Measurements from ENCODE around the gene KDSR. TPM values are rescaled to one million over a fixed set of nuclear protein-coding genes. Genes with fewer than 3 reads are reported as not detected.

The KDSR gene
- total RNA-seq, 1 donor from 2014 or later: 17.7 TPM

DNA sequence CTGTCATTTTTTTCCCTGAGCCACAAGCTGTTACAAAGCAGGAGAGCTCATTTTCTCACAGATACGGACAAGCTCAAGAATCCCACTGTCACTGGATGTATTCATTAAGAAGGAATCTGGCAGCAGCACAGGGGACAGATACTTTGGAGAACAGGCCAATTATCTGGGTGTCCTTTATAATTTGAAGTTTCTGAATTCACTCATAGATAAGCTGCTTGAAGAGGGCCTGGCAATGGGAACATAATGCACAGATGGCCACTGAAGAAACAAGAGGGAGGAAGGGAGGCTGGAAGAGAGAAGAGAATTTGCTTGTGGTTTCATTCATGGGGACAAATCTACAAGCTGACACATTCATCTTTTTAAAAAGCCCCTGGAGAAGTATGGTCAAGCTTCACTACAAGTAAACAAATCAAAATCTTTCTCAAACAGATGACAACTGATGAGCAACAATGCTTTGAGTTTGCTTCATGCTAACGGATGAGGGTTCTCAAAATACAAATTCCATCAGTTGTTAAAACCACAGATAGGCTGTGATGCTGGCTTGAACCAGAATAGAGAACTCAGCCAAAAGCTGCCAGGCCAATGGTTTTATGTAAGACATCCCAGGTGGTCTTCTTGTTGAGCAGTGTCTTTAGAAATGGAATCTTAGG is 59.3 kb downstream of the KDSR start:
- DNase-seq (ENCODE audit: low read depth in 2 of 2): no peak

DNA sequence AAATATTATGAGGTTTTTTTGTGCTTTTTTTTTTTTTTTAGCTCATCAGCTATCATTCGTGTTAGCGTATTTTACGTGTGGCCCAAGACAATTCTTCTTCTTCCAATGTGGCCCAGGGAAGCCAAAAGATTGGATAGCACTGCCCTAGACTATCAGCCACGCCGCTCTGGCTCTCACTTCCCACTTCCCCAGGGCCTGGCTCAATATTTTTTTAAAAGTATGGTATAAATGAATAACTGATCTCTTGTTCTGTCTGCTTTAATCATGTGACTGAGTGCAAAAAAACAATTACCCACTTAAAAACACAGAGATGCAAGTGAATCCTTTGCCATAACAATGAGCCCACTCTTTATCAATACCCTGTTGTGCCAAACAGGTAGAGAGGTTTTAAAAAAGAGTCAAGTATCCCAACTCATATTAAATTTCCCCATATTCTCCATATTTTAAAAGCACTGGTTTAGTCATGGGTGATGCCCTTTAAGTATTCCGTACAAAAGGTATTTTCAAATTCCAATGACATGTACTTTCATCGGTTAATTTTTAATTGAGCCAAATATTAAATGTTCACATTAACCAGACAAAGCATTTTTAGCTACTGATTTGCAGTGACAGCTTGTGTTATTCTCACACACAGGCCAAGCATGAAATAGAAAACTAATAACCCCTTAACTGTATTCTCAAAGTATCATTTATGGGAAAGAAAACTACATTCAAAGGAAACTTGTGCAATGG is 60.0 kb downstream of the KDSR start:
- DNase-seq (ENCODE audit: low read depth in 2 of 2): no peak

DNA sequence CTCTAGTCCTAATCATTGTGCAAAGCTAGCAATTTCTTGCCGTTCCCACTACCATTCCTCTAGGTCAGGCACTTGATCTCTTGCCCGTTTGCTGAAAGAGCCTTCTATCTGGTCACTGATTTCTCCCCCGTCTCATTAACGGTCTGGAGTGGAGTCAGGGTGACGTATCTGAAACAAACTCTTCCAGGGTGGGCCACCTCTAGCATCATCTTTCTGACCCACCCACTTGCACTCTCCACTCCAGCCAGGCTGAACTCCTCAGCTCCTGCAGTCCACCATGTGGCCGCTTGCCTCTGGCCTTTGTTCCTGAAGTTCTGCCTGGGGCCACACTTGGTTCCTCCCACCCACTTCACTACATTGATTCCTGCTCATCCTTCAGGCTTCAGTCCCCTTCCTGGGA is 60.8 kb downstream of the KDSR start:
- DNase-seq (ENCODE audit: low read depth in 2 of 2): no peak

DNA sequence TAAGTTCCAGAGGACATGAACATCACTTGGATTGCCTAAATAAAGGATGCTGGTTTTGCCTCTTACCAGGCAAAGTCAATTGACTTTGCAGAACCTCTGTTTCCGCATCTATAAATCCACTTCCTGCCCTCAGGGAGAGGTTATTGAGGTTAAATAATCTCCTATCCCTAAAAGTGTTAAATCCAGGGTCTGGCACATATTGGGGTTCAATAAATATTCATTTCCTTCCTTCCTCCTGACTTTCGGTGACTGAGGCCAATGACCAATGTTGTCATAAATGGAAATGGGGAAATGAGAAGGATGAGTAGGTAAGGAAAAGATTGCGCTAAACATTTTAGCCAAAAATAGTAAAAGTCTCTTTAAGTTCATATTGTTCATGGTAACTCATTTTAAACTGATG is 63.5 kb downstream of the KDSR start:
- DNase-seq (ENCODE audit: low read depth in 2 of 2): no peak

DNA sequence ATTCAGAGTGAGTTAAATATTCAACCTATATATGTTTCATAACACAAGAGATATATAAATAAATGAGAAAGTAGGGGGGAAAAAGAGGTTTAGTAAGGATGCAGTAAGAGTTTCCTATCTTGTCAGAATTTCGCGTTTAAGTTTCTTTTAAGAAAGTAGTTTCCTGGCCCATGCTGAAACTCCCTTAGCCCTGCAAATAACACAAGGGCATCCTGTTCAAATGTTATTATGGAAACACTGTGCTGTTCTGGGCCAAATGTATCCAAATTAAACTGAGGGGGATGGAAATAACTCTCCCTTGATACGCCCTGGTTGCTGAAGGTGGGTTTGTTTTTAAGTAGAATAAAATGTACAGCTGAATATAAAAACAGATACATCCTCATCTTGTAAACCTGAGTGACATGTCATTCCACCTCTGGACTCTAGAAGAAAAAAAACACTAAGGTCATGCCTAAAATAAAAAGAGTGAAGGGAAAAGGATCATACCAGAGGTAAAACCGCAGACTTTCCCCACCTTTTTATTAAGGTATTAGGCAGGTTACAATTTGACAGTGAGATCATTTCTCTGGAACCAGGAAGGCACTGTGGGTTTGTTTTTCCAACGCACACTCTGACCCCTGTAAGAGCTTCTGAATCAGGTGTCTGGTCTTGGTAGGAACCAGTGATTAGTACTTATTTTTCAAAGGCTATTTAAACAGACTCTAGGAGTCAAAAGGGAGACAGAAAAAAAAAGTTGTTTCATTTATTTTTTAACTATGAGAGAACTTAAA is 64.2 kb downstream of the KDSR start:
- no peak for DNase-seq (ENCODE audit: low read depth in 2 of 2)

DNA sequence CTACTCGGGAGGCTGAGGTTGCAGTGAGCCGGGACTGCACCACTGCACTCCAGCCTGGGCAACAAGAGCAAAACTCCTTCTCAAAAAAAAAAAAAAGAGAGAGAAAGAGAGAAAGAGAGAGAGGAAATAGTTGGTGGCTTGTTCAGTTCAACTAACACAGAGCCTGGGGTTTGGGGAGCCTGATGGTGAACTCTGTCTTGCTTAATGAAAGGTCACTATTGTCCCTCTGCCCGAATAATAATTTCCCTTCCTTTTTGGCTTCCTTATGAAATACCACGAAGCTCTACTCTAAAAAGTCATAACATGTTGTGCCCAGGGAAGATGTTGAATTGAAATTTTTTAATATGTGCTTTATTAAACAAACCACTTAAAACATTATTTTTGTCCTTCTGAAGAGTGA is 64.8 kb downstream of the KDSR start:
- DNase-seq (ENCODE audit: low read depth in 2 of 2): no peak

DNA sequence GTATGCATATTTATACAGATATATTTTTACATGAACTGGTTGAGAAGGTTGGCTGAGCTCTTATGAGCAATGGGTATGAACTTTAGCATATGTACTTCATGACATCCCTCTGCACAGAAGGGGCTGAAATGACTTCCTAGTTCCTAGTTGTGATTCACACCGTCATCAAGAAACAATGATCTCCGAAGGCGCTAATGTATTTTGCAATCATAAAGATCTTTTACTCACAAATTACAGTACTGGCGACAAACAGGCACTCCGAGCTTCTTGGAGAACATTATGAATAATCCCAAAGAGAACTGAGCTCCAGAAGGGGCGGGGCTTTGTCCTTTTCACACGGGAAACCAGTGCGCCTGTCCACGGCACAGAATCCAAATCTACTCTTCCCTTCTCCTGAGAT is 65.6 kb downstream of the KDSR start:
- no peak for DNase-seq (ENCODE audit: low read depth in 2 of 2)

DNA sequence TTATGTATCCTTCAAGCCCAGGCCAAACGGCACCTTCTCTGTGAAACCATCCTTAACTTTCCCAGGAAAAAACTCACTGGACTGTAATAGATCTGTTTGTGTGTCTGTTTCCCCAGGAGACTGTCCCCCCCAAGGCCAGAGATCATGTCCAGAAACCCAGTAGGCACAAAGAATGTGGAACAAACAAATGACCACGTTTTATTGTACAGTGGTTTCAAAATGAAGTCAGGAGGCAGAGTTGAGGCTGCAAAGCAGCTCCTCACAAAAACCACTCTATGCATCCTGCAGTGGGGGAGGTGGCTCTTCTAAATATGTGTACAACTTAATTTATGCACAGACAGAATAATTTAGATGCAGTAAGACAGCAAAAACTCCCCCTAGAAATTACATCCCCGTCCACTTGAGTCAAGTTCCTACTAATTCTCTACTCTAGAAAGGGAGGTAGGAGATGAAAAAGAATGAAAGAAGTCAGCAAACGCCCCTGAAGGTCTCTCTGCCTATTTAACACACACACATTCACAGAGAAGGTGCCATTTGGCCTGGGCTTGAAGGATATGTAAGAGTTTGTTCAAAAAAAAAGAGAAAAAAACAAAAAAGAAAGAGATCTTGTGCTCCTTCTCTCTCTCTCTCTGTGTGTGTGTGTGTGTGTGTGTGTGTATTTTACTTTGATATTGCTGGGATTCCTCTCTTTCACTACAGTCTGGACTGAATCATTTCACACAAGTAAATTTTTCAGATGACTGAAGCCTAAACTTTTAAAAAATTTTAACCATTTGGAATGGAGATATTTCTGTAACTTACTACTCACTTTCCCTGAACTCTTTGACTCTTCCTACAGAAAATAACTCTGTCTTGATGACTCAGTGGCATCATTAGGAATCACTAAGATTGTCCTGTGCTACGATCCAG is 66.9 kb downstream of the KDSR start:
- no peak for DNase-seq (ENCODE audit: low read depth in 2 of 2)

DNA sequence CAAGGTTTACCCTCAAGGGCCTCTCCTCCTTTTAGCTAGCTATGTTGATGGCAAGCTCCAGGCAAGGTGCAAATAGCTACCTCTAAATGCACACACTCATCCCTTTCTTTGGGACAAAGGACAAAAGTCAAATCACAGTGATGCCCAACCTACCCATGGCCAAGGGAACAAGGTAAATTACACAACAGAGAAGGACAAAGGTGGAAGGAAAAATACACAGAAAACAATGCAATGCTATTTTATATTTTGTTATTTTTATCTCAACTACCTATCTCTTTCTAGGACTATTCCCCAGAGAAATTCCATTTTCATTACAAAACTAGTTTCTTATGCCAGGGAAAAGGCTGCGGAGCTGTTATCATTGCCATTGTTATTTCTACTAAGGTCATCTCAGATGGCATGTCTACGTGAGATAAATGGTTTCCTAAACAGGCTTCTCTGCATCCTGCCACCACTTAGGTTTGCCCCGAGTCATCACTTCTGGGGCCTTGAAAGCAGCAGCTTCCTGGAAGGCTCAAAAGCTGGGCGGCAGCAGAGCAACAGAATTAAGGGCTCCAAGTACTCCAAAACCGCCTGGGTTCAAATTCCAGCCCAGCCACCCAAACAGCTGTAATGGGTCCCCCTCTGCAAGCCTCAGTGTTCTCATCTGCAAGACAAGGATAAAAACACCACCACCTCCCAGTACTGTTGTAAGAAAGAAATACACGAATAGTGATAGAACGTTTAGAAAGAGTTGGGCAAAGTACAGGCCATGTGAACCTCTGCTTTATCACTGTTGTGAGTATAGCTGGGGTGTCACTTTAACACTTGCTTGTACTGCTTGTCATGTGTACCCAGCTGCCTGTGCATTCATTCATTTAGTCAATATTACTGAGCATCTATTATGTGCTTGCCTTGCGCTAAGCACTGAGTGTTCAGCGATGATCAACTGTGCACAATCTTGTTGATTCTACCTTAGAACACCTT is 68.3 kb downstream of the KDSR start:
- no peak for DNase-seq (ENCODE audit: low read depth in 2 of 2)

DNA sequence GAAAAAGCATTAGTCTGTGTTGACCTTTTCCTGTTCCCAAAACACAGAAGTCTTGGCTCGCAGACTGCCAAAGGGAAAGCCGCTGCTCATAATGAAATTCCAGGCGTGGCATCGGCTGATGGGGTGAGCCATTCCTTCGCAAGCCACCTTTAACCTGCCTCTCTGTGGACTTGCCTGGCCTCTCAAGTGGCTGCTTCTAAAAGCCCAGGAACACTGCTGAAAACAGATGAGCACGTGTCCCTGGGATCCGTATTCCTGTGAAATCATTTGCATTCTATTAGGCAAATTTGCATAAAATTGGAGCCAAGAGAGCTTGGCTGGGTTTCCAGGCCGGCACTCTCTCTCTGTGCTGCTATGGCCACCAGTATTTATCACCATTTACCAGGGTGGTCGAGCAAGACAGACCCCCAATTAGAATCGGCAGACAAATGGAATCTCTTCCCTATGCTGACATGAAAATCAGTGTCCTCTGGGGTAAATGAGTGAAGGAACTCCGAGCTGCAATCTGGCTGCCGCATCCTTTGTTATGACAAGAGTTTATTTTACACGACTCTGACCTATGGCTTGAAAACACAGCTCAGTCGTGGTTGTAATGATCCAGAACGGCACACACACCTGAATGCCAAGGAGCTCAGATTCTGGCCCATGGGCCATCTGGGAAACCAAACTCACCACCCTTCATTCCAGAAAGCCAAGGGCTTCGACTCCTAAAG is 69.2 kb downstream of the KDSR start:
- DNase-seq (ENCODE audit: low read depth in 2 of 2): no peak

DNA sequence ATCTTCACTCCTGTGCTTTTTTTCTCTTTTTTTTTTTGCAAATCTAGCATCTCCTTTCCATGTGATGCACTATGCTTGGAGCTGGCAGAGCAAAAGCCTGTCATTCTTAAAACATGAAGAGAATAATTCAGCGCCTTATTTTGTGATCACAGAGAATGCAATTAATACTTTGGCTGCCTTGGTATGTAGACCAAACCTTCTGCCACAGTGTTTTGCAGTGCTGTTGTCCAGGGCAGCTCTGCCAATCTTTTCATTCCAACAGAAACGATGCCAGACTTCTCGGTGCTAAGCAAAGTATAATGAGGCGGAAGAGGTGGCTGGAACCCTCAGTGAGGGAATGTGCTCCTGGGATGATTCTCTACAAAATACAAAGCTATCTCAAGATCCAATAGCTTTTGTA is 73.1 kb downstream of the KDSR start:
- DNase-seq (ENCODE audit: low read depth in 2 of 2): no peak

DNA sequence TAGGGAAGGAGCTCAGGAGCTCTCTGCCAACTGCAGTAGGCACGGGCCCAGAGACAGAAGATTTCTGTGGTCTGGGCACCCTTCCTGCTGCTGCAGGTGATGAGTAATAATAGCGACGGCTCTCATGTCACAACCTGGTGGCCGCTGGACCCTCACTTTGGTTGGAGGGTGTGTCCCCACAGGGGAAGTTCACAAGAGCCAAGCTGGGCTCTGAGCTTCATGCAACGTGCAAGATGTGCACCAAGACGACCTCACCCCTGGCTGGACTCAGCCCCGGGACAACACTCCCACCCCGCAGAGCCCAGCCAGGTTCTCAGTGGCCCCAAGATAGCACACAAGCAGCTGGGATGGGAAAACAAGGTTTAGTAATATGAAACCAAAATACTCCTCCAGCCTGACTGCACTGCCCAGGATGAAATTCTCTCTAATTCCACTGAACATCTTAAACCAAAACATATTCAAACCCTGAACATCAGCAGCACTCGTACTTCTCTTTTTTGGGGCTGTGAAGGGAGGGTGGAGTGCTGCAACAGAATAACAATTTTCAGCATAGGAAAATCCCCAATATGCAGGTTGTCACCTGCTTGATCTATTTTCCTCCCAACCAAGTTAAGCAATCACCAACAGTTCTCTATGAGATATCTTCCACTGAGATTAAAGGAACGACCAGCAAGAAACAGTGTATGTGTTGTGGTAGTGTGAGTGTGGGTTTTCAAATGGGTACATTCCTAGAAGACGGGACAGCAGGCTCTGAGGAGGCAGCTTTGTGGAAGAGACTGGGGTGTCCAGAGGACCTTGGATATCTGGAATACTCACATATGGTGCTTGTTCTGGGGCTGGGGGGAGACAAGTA is 73.9 kb downstream of the KDSR start:
- DNase-seq (ENCODE audit: low read depth in 2 of 2): no peak

DNA sequence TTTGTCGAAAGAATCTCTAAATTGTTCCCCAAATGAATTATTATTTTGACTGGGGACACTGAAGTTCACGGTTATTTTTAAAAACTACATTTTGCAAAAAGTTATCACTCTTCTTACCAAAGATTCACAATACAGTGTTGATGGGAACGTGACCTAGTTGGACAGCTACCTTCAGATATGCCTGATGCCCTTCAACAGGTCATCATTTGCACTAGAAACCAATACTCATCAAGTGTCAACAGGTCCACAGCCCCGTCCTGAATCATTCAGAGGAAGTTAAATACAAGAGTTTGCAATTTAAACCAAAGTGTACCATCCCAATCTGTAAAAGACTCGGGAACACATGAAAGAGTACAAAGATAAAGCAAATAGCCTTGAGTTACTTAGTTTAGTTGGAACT is 75.7 kb downstream of the KDSR start:
- no peak for DNase-seq (ENCODE audit: low read depth in 2 of 2)

DNA sequence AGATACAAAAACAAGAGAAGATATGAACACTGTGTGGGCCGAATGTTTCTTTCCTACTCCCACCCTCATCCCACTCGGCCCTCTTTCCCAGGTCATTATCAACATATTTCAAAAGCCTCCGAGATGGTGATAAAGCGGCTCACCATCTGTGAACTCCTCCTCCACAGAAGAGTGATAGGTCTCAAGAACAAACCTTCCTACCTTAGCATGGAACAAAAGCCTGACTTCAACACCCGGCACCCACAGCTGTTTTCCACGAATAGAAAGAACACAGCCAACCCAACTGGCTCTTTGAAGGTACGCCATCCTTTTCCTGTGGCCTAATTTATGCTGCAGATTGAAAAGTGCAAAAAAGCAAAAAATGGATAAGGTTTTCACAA is 76.2 kb downstream of the KDSR start:
- DNase-seq (ENCODE audit: low read depth in 2 of 2): no peak

DNA sequence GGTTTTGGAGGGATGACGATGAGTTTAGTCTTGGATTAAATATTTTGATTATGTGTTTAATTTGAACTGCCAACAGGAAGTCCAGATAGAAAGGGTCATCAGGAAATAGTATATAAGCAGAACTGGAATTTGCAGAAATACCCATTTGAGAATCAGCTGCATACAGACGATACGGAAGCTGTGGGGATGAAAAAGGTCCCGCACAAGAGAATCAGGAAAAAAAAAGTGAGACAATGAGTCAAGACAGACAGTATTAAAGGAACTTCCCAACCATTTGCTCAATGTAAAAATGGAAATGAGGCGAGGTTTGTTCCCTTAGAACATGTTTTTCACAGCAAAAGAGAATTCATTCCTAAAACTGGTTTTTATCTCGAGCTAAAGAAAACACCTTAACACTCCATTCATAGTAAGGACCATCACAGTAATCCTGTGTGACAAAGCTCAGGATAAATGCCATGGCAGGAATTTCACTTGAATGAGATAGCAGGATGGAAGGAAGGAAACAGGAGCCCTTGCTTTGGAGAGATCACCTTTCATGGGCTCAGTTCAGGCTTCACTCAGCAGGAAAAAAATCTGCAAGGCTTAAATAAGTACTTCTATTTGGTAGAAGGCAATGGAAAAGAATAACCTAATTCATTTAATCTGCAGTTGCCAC is 76.7 kb downstream of the KDSR start:
- DNase-seq (ENCODE audit: low read depth in 2 of 2): no peak

DNA sequence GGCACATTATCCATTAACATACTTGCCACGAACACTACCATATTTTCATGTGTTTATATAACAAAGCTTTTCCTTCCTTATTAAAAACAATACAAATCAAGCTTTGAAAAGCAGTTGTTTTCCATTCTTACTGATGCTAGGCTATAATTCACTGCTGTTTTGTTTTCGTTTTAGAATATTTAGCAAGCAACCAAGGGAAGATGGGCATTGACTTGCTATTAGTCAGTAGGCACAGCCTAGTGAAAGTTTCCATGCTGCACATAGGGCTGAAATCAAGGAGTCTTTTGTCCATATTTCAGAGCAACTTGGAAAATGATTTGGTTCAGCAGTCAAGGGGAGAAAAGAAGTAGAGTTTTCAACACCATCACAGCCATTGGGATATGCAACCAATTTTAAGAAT is 78.7 kb downstream of the KDSR start:
- no peak for DNase-seq (ENCODE audit: low read depth in 2 of 2)

DNA sequence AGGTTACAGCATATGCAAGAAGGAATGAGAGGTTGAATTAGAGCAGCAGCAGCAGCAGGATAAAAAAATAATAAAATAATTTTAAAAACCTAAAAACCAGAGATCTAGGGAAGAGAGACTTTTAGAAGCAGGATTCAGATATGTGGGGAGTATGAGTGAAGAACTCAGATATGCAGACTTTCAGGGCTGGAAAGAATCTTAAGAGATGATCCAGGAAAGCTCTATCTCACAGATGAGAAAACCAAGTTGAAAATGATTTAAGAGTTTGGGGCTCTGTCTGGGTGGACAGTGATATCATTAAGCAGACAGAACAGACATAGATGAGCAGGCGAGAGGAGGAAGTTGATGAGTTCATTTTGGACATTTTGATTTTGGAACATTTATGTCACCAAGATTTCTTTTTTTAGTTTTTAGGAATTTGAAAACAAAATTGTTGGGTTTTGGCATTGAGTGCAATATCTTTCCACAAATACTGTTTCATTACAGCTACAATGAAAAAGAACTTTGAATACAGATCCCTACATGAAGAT is 79.2 kb downstream of the KDSR start:
- no peak for DNase-seq (ENCODE audit: low read depth in 2 of 2)

DNA sequence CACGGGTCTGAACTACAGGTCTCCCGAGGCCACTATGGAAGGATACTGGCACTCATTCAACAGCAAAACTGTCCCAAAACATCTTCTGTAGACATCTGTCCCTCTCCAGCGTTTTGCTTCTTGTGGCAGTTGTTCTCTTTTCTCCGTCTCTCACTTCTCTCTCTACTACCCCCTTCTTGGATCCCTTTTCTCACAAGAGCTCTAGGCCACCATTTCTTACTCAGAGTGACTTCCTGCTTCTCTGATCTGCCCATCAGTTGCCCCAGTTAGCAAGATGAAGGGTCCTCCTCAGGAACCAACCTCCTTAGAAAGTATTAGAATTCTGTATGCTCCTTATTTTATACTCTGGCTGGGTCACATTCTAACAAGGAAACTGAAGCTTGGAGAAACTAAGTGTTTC is 80.1 kb downstream of the KDSR start:
- DNase-seq (ENCODE audit: low read depth in 2 of 2): no peak

All from lung microvascular endothelial cell (primary cell).